K562 (cell line): ENCODE results near the gene SCAPER. TPM values are rescaled to one million over a fixed set of nuclear protein-coding genes. Genes with fewer than 3 reads are reported as not detected.

Experiments used
- BRD4 ChIP-seq: fragments of 200-600 bp; sonication (generic); IDR thresholded peaks from 2 replicates; pipeline ENCODE4 v1.6.1; 2017; ENCODE audit warnings: inconsistent platforms
- CBX1 ChIP-seq: sonication (generic); IDR thresholded peaks from 2 replicates; pipeline ENCODE4 v1.6.1; 2016; ENCODE audit warnings: antibody characterized with exemption, low read depth, mild to moderate bottlenecking
- CBX3 ChIP-seq, 2 experiments: IDR thresholded peaks; 1 replicate in 1 of 2; 2 replicates in 1 of 2; pipeline ENCODE4 v1.6.1; 2012; ENCODE audit warnings: inconsistent platforms in 2 of 2, low read length in 2 of 2, borderline replicate concordance in 1 of 2, control low read depth in 1 of 2
- CSDE1 ChIP-seq, 2 experiments: fragments of 450-650 bp; IDR thresholded peaks; 2 replicates each; pipeline ENCODE4 v1.6.1; 2016; ENCODE audit warnings: mild to moderate bottlenecking in 1 of 2
- CTBP1 ChIP-seq: fragments of 450-650 bp; IDR thresholded peaks from 2 replicates; pipeline ENCODE4 v1.6.1; 2016; ENCODE audit warnings: borderline replicate concordance
- EZH2 ChIP-seq: IDR thresholded peaks from 2 replicates; pipeline ENCODE4 v1.6.1; 2012; ENCODE audit warnings: low read depth, mild to moderate bottlenecking, inconsistent platforms, low read length, borderline replicate concordance
- HDAC3 ChIP-seq: fragments of 450-650 bp; IDR thresholded peaks from 2 replicates; pipeline ENCODE4 v1.6.1; 2018; ENCODE audit warnings: borderline replicate concordance, mild to moderate bottlenecking, moderate library complexity; ENCODE audit not compliant: partially characterized antibody
- JUND ChIP-seq, 2 experiments: IDR thresholded peaks; 2 replicates in 1 of 2; 3 replicates in 1 of 2; pipeline ENCODE4 v1.6.1; 2011; ENCODE audit warnings: borderline replicate concordance in 2 of 2, low read depth in 2 of 2, low read length in 2 of 2, improper control_type of control experiment in 1 of 2, missing biosample characterization in 1 of 2, missing genetic modification characterization in 1 of 2, missing genetic modification reagents in 1 of 2
- LCOR ChIP-seq: sonication (generic); formaldehyde crosslinking; IDR thresholded peaks from 2 replicates; pipeline ENCODE4 v1.8.0; 2022; ENCODE audit warnings: mild to moderate bottlenecking, missing genetic modification reagents
- MXI1 ChIP-seq: IDR thresholded peaks from 2 replicates; pipeline ENCODE4 v1.6.1; 2011; ENCODE audit warnings: low read depth, mild to moderate bottlenecking, improper control_type of control experiment, low read length
- NR2C2 ChIP-seq, 2 experiments: fragments of 200-800 bp in 1 of 2; sonication (Bioruptor generic) in 1 of 2; sonication (generic) in 1 of 2; formaldehyde crosslinking in 1 of 2; IDR thresholded peaks; 2 replicates each; pipeline versions ENCODE4 v1.6.1 to v1.8.0; 2016 to 2022; ENCODE audit warnings: mild to moderate bottlenecking in 1 of 2, missing compliant biosample characterization in 1 of 2, missing genetic modification characterization in 1 of 2, missing genetic modification reagents in 1 of 2
- PRPF4 ChIP-seq: fragments of 200-400 bp; formaldehyde crosslinking; IDR thresholded peaks from one replicate; pipeline ENCODE4 v1.6.1; 2017; ENCODE audit warnings: low read length, low read depth, mild to moderate bottlenecking; ENCODE audit not compliant: insufficient read depth, poor library complexity, severe bottlenecking
- RBFOX2 ChIP-seq: fragments of 200-400 bp; formaldehyde crosslinking; IDR thresholded peaks from 2 replicates; pipeline ENCODE4 v1.6.1; 2017; ENCODE audit warnings: low read depth, mild to moderate bottlenecking, low read length, moderate library complexity
- TAF7 ChIP-seq: fragments of 450-650 bp; IDR thresholded peaks from 2 replicates; pipeline ENCODE4 v1.6.1; 2016; ENCODE audit warnings: missing genetic modification characterization, missing compliant biosample characterization
- ZNF133 ChIP-seq: fragments of 250-450 bp; sonication (Bioruptor Pico); IDR thresholded peaks from 2 replicates; pipeline ENCODE4 v1.4.0; 2020; ENCODE audit warnings: mild to moderate bottlenecking
- ZNF785 ChIP-seq: fragments of 250-450 bp; sonication (Bioruptor Pico); IDR thresholded peaks from 2 replicates; pipeline ENCODE4 v1.4.0; 2020; ENCODE audit warnings: mild to moderate bottlenecking
- ZSCAN29 ChIP-seq: fragments of 450-650 bp; IDR thresholded peaks from 2 replicates; pipeline ENCODE4 v1.6.1; 2017
- polyA plus RNA-seq, 8 experiments: library from polyadenylated mRNA; depleted of rRNA in 4 of 8; stranded (reverse) in 5 of 8; unstranded in 3 of 8; fragments of >200 nt; fragmentation: Nextera tagmentation in 2 of 8; fragmentation: Illumina TruSeq in 1 of 8; extraction: Ambion mirVana in 2 of 8; extraction: Trizol in 1 of 8; gene quantifications; 2 replicates each; pipeline versions ENCODE4 v1.2.1 to v1.2.3, GENCODE V29; 2011 to 2014; ENCODE audit warnings: inconsistent platforms in 1 of 8, missing spikeins in 1 of 8
- total RNA-seq, 7 experiments: library from RNA; depleted of rRNA in 6 of 7; stranded (reverse); fragments of >200 nt in 6 of 7; fragmentation: Illumina TruSeq in 2 of 7; extraction: Trizol in 2 of 7; gene quantifications; 2 replicates each; pipeline versions ENCODE4 v1.2.1 to v1.2.3, GENCODE V29; 2011 to 2021; ENCODE audit warnings: low replicate concordance in 1 of 7
- TF ChIP-seq, protein P1 (sequence below): sonication (generic); formaldehyde crosslinking; IDR thresholded peaks from 2 replicates; pipeline ENCODE4 v1.4.0; 2020; ENCODE audit warnings: mild to moderate bottlenecking, missing genetic modification reagents
- TF ChIP-seq, protein P2 (sequence below), 2 experiments: fragments of 450-650 bp in 1 of 2; sonication (generic) in 1 of 2; formaldehyde crosslinking in 1 of 2; IDR thresholded peaks in 1 of 2; conservative IDR thresholded peaks in 1 of 2; 2 replicates each; pipeline versions ENCODE4 v1.6.1 to v1.8.1; 2016 to 2023; ENCODE audit warnings: mild to moderate bottlenecking in 2 of 2, moderate library complexity in 2 of 2, inconsistent platforms in 1 of 2, missing genetic modification reagents in 1 of 2
- TF ChIP-seq, protein P3 (sequence below), 2 experiments: fragments of 450-650 bp; conservative IDR thresholded peaks; 2 replicates each; pipeline ENCODE4 v1.6.1; 2017; ENCODE audit warnings: mild to moderate bottlenecking in 2 of 2, moderate library complexity in 2 of 2
- TF ChIP-seq, protein P4 (sequence below): sonication (generic); formaldehyde crosslinking; IDR thresholded peaks from 2 replicates; pipeline ENCODE4 v1.9.0; 2022; ENCODE audit warnings: mild to moderate bottlenecking, missing genetic modification reagents

Gene SCAPER
- total and polyA plus RNA-seq, 9 of the 15 experiments (the other 6 are each of a cell fraction or from before 2014, with no cell fraction given), result 1.3 to 5.7 (median 3.2) TPM

DNA sequence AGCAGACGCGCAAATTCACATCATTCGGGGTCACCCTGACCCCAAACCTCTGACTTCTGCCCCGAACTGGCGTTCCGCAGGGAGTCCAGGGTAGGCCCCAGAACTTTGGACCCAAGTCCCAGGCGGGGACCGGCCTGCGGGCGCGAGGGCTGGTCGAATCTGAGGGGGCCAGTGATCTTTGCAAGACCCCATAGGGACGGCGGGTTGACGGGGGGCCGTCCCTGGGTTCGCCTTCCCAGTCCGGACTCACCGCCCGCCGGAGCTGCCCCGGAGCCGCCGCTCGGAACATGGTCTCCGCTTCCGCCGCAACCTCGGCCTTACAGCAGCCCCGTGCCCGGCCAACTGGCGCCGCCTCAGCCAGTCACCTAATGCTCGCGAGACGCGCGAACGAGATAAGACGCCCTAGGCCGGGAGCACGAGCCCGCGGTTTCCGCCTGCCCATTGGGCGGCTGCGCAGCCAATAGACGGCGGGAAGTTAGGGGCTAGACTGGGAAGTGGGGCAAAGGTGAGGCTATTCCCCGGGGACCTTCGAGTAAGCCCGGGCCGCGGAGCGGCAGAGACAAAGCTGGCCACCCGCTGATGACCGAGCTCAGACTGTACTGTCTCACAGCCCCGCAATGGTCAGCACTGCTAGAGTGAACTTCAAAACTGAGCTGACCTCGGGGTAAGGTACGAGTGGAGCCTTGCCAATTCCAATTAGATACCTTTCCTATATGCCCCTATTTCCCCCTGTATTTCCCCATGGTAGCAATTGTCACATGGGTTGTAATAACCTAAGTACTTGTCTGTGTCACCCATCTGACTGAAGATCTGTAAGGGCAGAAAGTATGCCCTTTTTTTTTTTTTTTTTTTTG is 593.8 kb downstream of the SCAPER start, which contains the start of gene ETFA (continued):
- TF ChIP-seq CSDE1 (IDR thresholded peaks at IDR 0.05), result peak in 1 of 2 experiments; percentile 38; a peak in 1 of 4 replicates
- peak in 1 of 2 experiments; percentile 34; a peak in 1 of 3 replicates for TF ChIP-seq CBX3 (IDR thresholded peaks at IDR 0.05; ENCODE audit: borderline replicate concordance in 1 of 2, low read length in 2 of 2)
- 0 out of 2 replicates have a peak, but pooled peaks have one; percentile 34 for TF ChIP-seq BRD4
- TF ChIP-seq LCOR, result peak; percentile 92
- TF ChIP-seq RBFOX2, result peak; percentile 99
- TF ChIP-seq JUND (IDR thresholded peaks at IDR 0.05; ENCODE audit: borderline replicate concordance, low read depth, low read length), result peak; percentile 70
- TF ChIP-seq JUND (tag; IDR thresholded peaks at IDR 0.05; ENCODE audit: borderline replicate concordance, low read depth, low read length), result no peak
- TF ChIP-seq, protein P1, sequence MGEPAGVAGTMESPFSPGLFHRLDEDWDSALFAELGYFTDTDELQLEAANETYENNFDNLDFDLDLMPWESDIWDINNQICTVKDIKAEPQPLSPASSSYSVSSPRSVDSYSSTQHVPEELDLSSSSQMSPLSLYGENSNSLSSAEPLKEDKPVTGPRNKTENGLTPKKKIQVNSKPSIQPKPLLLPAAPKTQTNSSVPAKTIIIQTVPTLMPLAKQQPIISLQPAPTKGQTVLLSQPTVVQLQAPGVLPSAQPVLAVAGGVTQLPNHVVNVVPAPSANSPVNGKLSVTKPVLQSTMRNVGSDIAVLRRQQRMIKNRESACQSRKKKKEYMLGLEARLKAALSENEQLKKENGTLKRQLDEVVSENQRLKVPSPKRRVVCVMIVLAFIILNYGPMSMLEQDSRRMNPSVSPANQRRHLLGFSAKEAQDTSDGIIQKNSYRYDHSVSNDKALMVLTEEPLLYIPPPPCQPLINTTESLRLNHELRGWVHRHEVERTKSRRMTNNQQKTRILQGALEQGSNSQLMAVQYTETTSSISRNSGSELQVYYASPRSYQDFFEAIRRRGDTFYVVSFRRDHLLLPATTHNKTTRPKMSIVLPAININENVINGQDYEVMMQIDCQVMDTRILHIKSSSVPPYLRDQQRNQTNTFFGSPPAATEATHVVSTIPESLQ, result 0 out of 2 replicates have a peak, but pooled peaks have one; percentile 21
- TF ChIP-seq ZNF133, result 0 out of 2 replicates have a peak, but pooled peaks have one; percentile 10
- peak; percentile 87 for TF ChIP-seq CBX1
- peak; percentile 75 for TF ChIP-seq MXI1
- TF ChIP-seq EZH2, result no peak
- no peak for TF ChIP-seq ZNF785 (CRISPR knock-in tag)
- TF ChIP-seq CTBP1, result 0 out of 2 replicates have a peak, but pooled peaks have one; percentile 11
- TF ChIP-seq, protein P2, sequence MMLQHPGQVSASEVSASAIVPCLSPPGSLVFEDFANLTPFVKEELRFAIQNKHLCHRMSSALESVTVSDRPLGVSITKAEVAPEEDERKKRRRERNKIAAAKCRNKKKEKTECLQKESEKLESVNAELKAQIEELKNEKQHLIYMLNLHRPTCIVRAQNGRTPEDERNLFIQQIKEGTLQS (IDR thresholded peaks at IDR 0.05), result no peak
- TF ChIP-seq, protein P2 (CRISPR knock-in tag; conservative IDR thresholded peaks at IDR 0.05), result no peak
- no peak for TF ChIP-seq NR2C2 (CRISPR knock-in tag; IDR thresholded peaks at IDR 0.05)
- TF ChIP-seq NR2C2 (tag; IDR thresholded peaks at IDR 0.05), result peak; percentile 84
- no peak; the same call in 1 of the 2 replicates for TF ChIP-seq ZSCAN29
- TF ChIP-seq, protein P3, sequence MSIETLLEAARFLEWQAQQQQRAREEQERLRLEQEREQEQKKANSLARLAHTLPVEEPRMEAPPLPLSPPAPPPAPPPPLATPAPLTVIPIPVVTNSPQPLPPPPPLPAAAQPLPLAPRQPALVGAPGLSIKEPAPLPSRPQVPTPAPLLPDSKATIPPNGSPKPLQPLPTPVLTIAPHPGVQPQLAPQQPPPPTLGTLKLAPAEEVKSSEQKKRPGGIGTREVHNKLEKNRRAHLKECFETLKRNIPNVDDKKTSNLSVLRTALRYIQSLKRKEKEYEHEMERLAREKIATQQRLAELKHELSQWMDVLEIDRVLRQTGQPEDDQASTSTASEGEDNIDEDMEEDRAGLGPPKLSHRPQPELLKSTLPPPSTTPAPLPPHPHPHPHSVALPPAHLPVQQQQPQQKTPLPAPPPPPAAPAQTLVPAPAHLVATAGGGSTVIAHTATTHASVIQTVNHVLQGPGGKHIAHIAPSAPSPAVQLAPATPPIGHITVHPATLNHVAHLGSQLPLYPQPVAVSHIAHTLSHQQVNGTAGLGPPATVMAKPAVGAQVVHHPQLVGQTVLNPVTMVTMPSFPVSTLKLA (conservative IDR thresholded peaks at IDR 0.05), result peak; percentile 89 to 90
- TF ChIP-seq TAF7 (tag), result peak; percentile 77
- peak; percentile 84 for TF ChIP-seq HDAC3
- TF ChIP-seq, protein P4, sequence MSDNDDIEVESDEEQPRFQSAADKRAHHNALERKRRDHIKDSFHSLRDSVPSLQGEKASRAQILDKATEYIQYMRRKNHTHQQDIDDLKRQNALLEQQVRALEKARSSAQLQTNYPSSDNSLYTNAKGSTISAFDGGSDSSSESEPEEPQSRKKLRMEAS, result peak; percentile 88
- peak; percentile 56 for TF ChIP-seq PRPF4
